ENCODE results near the gene PRUNE2. TPM values are rescaled to one million over a fixed set of nuclear protein-coding genes. Genes with fewer than 3 reads are reported as not detected.

The PRUNE2 gene
- polyA plus RNA-seq, 1 of the 3 experiments (the other 2 are of a cell fraction) = 13.0 TPM

GRCh38 chr9:76725011-76725546 is 180.8 kb downstream of the PRUNE2 start:
- Histone ChIP-seq H3K36me3 (replicated peaks in 1 of 2; ENCODE audit: control insufficient read depth in 1 of 2, insufficient read depth in 2 of 2, low read length in 1 of 2) (no peaks in the 10 kb centered on the region), H3K27ac (ENCODE audit: low read depth in 2 of 2, low read length in 1 of 2) (no peak overlapping the region), H3K4me1 (ENCODE audit: control insufficient read depth in 1 of 2, insufficient read depth in 2 of 2, low read depth in 1 of 2, low read length in 1 of 2) (no peaks in the 10 kb centered on the region), H3K27me3 (ENCODE audit: insufficient read depth) (peaks cover 47% of the 10 kb centered on the region; the same call in 1 of the 2 replicates), H3K4me2 (no peak overlapping the region), H3K4me3 (ENCODE audit: low read depth in 2 of 2, low read length in 1 of 2) (no peak overlapping the region), H3F3A (replicated peaks; ENCODE audit: insufficient read depth) (no peaks in the 10 kb centered on the region), H3K79me2 (ENCODE audit: insufficient read depth) (no peaks in the 10 kb centered on the region), H3K9ac (no peak overlapping the region), H3K9me2 (no peaks in the 10 kb centered on the region), H3K9me3 (no peaks in the 10 kb centered on the region), H4K20me1 (ENCODE audit: insufficient read depth) (no peaks in the 10 kb centered on the region), H2AFZ (ENCODE audit: low read depth) (no peak overlapping the region)
- ChIA-PET CTCF (no interaction called here), POLR2A (no interaction called here)
- TF ChIP-seq EP300 (IDR thresholded peaks at IDR 0.05; ENCODE audit: borderline replicate concordance in 1 of 2, low read depth in 1 of 2, low read length in 1 of 2) = no peak
- DNase-seq = no peak
- WGBS (ENCODE audit: low lambda C conversion rate) = 0% methylated on average over 4 of the region's 4 CpGs

- TF ChIP-seq JUND (IDR thresholded peaks at IDR 0.05) = no peak
- no peak for TF ChIP-seq MXI1 (IDR thresholded peaks at IDR 0.05; ENCODE audit: low read depth, low read length)
- no peak for TF ChIP-seq MEF2A (IDR thresholded peaks at IDR 0.05; ENCODE audit: borderline replicate concordance, low read depth)
- no peak for TF ChIP-seq YY1 (IDR thresholded peaks at IDR 0.05; ENCODE audit: low read depth)
- TF ChIP-seq ELF1 (IDR thresholded peaks at IDR 0.05) = no peak
- no peak for TF ChIP-seq CHD2 (IDR thresholded peaks at IDR 0.05; ENCODE audit: low read length, partially characterized antibody)
- H2AFZ ChIP-seq (ENCODE audit: low read depth) = no peak overlapping the region
- no peaks in the 10 kb centered on the region for H3K79me2 ChIP-seq (ENCODE audit: insufficient read depth)
- H3K4me3 ChIP-seq (ENCODE audit: low read depth in 2 of 2, low read length in 1 of 2) = no peak overlapping the region
- ChIA-PET CTCF (interaction anchor here (3.0 kb wide), 1 partner anchor 16 kb away, joined by 11 read pairs; no protein-coding TSS in a partner anchor), POLR2A (no interaction called here)
- no peaks in the 10 kb centered on the region for H3K9me3 ChIP-seq
- H3K4me1 ChIP-seq (ENCODE audit: control insufficient read depth in 1 of 2, insufficient read depth in 2 of 2, low read depth in 1 of 2, low read length in 1 of 2) = no peaks in the 10 kb centered on the region
- H3K4me2 ChIP-seq = no peak overlapping the region
- WGBS (ENCODE audit: low lambda C conversion rate) = 2% methylated on average over 3 of the region's 3 CpGs
- H3K27ac ChIP-seq (ENCODE audit: low read depth in 2 of 2, low read length in 1 of 2) = no peak overlapping the region
- no peak overlapping the region for H3K9ac ChIP-seq
- no peak for DNase-seq
- H3K9me2 ChIP-seq = no peaks in the 10 kb centered on the region
- H3K27me3 ChIP-seq (ENCODE audit: insufficient read depth) = peaks cover 28% of the 10 kb centered on the region
- no peaks in the 10 kb centered on the region for H4K20me1 ChIP-seq (ENCODE audit: insufficient read depth)
- H3K36me3 ChIP-seq (replicated peaks in 1 of 2; ENCODE audit: control insufficient read depth in 1 of 2, insufficient read depth in 2 of 2, low read length in 1 of 2) = no peaks in the 10 kb centered on the region
- no peaks in the 10 kb centered on the region for H3F3A ChIP-seq (replicated peaks; ENCODE audit: insufficient read depth)
Observed at GRCh38 chr9:76720245-76720644, 185.7 kb downstream of the PRUNE2 start.

GRCh38 chr9:76718166-76718565 is 187.7 kb downstream of the PRUNE2 start:
- Histone ChIP-seq H3K4me3 (ENCODE audit: low read depth in 2 of 2, low read length in 1 of 2) (no peak overlapping the region), H3K27me3 (ENCODE audit: insufficient read depth) (peaks cover 43% of the 10 kb centered on the region), H4K20me1 (ENCODE audit: insufficient read depth) (no peaks in the 10 kb centered on the region), H3K27ac (ENCODE audit: low read depth in 2 of 2, low read length in 1 of 2) (no peak overlapping the region), H3K4me2 (no peak overlapping the region), H3F3A (replicated peaks; ENCODE audit: insufficient read depth) (no peaks in the 10 kb centered on the region), H3K9ac (no peak overlapping the region), H3K9me3 (no peaks in the 10 kb centered on the region), H3K79me2 (ENCODE audit: insufficient read depth) (no peaks in the 10 kb centered on the region), H3K4me1 (ENCODE audit: control insufficient read depth in 1 of 2, insufficient read depth in 2 of 2, low read depth in 1 of 2, low read length in 1 of 2) (no peaks in the 10 kb centered on the region), H2AFZ (ENCODE audit: low read depth) (no peak overlapping the region), H3K36me3 (replicated peaks in 1 of 2; ENCODE audit: control insufficient read depth in 1 of 2, insufficient read depth in 2 of 2, low read length in 1 of 2) (no peaks in the 10 kb centered on the region), H3K9me2 (no peaks in the 10 kb centered on the region)
- 13% methylated on average over 4 of the region's 4 CpGs for WGBS (ENCODE audit: low lambda C conversion rate)
- CTCF ChIA-PET = no interaction called here
- no peak for DNase-seq
- POLR2A ChIA-PET = no interaction called here
- TF ChIP-seq NRF1 (IDR thresholded peaks at IDR 0.05; ENCODE audit: low read depth, low read length) (no peak), MXI1 (IDR thresholded peaks at IDR 0.05; ENCODE audit: low read depth, low read length) (no peak), RXRA (IDR thresholded peaks at IDR 0.05; ENCODE audit: borderline replicate concordance, low read depth) (no peak), MAX (IDR thresholded peaks at IDR 0.05; ENCODE audit: low read depth) (no peak), ZBTB33 (IDR thresholded peaks at IDR 0.05; ENCODE audit: borderline replicate concordance, low read depth) (no peak), FOXJ3 (CRISPR knock-in tag; IDR thresholded peaks at IDR 0.05) (no peak), RFX5 (IDR thresholded peaks at IDR 0.05; ENCODE audit: low read length) (no peak), TCF12 (IDR thresholded peaks at IDR 0.05) (no peak), EP300 (IDR thresholded peaks at IDR 0.05; ENCODE audit: borderline replicate concordance in 1 of 2, low read depth in 1 of 2, low read length in 1 of 2) (no peak), CTCF (IDR thresholded peaks at IDR 0.05) (no peak), GABPA (IDR thresholded peaks at IDR 0.05; ENCODE audit: low read depth) (no peak)
- TF ChIP-seq, protein P1, sequence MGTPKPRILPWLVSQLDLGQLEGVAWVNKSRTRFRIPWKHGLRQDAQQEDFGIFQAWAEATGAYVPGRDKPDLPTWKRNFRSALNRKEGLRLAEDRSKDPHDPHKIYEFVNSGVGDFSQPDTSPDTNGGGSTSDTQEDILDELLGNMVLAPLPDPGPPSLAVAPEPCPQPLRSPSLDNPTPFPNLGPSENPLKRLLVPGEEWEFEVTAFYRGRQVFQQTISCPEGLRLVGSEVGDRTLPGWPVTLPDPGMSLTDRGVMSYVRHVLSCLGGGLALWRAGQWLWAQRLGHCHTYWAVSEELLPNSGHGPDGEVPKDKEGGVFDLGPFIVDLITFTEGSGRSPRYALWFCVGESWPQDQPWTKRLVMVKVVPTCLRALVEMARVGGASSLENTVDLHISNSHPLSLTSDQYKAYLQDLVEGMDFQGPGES (IDR thresholded peaks at IDR 0.05; ENCODE audit: low read depth, low read length) = no peak
- TF ChIP-seq, protein P2, sequence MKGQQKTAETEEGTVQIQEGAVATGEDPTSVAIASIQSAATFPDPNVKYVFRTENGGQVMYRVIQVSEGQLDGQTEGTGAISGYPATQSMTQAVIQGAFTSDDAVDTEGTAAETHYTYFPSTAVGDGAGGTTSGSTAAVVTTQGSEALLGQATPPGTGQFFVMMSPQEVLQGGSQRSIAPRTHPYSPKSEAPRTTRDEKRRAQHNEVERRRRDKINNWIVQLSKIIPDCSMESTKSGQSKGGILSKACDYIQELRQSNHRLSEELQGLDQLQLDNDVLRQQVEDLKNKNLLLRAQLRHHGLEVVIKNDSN (IDR thresholded peaks at IDR 0.05; ENCODE audit: borderline replicate concordance, low read depth) = no peak
